Measurements from ENCODE around the gene EPX.

The EPX gene

GRCh38 chr17:58186591-58186990, 5.9 kb upstream of the EPX start:
- no peak for DNase-seq (ENCODE audit: low spot score)

DNA sequence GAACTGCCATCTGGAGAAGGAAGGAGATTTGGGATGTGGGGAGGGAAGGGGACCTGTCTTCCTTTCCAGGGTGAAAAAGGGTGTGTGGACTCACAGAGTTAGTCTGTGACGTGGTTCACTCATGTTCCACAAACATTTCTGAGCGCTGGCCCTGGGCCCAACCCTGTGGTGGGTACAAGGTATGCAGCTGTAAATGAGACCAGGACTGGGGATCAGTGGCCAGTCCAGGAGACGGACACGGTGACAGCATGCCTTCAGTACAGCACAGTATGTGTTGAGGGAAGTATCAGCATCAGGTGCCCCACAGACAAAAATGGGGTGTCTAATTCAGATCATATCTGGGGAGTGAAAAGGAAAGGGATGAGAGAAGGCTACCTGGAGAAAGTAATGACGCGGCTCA, 5.5 kb upstream of the EPX start:
- DNase-seq (ENCODE audit: low spot score), result no peak

DNA sequence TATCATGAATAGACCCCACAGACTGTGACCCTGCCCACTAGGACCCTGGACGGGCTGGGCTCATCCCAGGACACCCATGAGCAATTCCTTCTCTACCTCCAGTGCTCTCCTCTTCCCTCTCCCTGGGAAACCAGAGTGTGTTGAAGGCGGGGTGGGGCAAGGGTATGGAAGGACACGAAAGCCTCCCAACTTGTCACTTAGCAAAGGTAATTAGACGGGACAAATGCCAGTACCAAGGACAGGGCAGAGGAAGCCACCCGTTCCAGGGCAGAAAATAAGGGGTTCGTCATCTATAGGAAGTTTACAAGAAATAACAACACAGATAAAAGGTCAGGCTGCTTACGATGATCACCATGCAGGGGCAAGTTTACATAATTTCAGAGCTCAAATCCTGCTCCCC, 4.9 kb upstream of the EPX start:
- DNase-seq (ENCODE audit: low spot score), result no peak

DNA sequence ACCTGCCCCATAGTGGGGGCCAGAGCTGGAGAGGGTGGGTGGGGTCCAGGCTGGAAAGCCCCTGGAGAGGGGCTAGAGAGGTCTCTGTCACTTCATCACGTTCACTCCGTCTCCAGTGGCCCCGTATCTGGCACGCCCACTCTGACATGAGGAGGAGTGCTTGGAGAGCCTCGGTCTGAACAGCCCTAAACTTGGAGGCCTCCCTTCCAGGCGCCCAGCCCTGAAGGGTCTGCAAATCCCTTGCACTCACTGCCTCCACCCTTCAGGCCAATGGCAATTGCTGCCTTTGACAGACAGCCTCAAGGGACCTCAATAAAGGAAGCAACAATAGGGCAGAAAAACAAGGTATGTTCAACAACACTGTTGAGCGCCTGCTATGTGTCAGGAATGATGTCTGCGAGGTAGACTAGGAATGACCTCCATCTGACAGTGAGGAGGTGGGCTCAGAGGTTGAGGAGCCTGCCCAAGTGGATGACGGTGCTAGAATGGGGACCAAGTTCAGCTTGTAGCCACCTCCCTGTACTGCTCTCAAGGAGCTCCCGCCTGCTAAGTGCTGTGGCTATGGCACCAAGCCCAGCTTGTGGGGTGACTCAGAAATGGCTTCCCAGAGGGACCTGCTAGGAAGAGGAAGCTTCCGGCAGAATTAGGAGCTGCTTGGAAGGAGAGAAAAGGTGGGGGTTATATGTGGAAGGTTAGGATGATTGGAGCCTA, 2.9 kb upstream of the EPX start:
- no peak for DNase-seq (ENCODE audit: low spot score)

GRCh38 chr17:58191241-58191896, 1.2 kb upstream of the EPX start:
- DNase-seq (ENCODE audit: low spot score), result no peak

- no peak for DNase-seq (ENCODE audit: low spot score)
Measured at GRCh38 chr17:58193641-58194255, 1.2 kb downstream of the EPX start.

DNA sequence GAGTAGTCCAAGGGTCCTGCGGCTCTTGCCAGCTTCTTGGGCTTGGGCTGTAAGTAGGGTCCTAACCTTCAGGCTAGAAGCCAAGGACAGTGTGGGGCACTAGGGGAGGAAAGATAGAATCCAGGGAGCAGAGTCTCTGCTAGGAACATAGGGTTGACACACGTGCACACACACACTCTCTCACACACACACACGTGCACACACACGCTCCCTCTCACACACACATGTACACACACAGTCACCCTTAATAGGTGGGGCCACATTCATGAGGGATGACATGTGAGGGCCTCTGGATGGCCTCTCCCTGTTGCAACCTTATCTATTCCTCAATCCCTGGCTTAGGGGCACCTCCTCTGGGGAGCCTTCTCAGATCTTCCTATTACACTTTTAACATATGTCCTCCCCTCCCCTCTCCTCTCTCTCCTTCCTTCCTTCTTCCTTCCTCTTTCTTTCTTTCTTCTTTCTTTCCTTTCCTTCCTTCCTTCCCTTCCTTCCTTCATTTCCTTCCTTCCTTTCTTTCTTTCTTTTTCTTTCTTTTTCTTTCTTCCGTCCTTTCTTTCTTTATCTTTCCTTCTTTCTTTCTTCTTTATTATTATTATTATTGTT, 3.1 kb downstream of the EPX start:
- DNase-seq (ENCODE audit: low spot score), result no peak

GRCh38 chr17:58196610-58197009, 4.1 kb downstream of the EPX start:
- DNase-seq (ENCODE audit: low spot score), result no peak

- no peak for DNase-seq (ENCODE audit: low spot score)
Measured at GRCh38 chr17:58200024-58200633, 7.6 kb downstream of the EPX start.

DNA sequence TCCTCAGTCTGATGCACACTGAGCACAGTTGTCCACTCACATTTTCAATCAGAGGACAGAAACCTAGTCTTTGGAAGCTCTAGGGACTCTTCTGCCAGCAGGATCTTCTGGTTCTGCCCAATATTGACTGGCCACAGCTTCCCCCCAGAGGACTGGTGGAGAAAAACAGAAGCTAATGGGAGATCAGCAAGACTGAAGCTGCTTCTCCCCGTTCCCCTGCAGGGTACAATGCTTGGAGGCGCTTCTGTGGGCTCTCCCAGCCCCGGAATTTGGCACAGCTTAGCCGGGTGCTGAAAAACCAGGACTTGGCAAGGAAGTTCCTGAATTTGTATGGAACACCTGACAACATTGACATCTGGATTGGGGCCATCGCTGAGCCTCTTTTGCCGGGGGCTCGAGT, 10.3 kb downstream of the EPX start:
- no peak for DNase-seq (ENCODE audit: low spot score)

DNA sequence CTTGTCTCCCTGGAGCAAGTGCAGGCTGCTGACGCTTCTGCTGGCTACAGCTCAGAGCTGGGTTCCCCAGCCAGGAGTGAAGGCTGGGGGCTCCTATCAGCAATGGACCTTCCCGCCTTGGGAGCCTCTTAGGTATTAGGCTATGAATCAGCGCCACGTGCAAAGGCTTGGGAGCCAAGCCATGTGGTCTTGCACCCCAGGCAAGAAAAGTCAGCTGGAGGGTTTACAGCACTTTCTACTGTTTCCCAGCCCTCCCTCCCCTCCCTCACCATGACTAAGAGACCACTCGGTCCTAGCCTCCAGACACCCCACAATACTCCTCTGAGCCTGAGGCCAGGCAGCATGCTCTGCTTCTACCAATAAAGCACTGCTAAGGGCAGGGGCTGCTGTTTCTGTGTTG, 12.3 kb downstream of the EPX start:
- no peak for DNase-seq (ENCODE audit: low spot score)

GRCh38 chr17:58205936-58206335, 13.4 kb downstream of the EPX start:
- DNase-seq (ENCODE audit: low spot score), result no peak

DNA sequence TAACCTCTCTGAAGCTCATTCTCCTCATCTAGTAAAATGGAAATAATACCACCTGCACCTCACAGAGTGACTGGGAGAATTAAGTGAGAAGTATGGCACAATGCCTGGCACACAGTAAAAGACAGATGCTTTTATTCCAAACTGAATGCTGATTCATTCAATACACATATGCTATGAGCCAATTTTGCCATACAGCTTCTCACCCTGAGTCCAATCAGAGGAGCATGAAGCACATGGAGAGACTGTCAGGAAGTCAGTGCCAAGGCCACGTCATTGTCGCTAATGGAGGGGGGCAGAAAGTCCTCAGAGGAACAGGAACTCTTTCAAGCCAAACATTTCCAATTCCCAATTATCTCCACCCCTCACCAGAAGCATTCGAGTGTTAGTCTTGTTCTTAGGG, 14.9 kb downstream of the EPX start:
- DNase-seq (ENCODE audit: low spot score), result no peak

GRCh38 chr17:58208344-58208743, 15.8 kb downstream of the EPX start:
- no peak for DNase-seq (ENCODE audit: low spot score)

GRCh38 chr17:58210922-58211321, 18.4 kb downstream of the EPX start:
- DNase-seq (ENCODE audit: low spot score), result no peak

GRCh38 chr17:58215685-58216084, 23.2 kb downstream of the EPX start:
- no peak for DNase-seq (ENCODE audit: low spot score)

- DNase-seq (ENCODE audit: low spot score), result no peak
Measured at GRCh38 chr17:58217766-58218165, 25.2 kb downstream of the EPX start.

DNA sequence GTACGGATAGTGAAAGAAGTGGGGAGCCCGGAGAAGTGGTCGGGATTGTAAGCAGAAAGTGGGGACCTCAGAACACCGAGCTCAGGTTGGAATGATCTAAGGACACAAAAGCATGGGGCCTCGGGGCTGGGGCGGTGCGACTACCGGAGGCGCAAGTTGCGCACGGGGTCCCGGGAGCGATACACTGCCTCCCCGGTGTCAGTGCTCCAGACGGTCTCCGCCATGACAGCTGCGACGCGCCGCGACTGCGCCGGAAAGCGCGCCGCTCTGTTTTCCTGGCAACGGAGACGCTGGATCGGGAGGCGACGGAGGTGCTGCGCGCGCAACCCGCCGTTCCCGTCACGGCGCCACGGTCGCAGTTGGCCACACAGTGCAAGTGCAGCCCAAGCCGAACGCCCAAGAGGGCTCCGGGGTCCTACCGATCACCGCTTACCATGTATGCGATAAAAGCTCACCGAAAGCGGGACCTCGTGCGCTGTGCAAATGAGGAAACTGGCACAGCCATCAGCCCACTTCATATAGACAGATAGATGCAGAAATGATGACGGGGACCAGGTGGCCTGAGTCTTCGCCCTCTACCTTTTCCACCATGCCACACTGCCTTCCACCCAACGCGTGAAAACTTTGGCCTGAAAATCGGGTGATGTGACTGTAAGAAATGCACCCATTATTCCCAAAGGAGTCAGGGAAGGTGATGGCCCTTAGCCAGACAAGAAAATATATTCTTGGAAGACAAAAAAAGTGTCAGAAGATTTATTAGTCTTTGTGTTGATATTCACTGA, 26.7 kb downstream of the EPX start, which contains the start of gene MKS1:
MKS1 (minus strand) TSS at position 249 of the 782 bp plus-strand sequence; CDS start at position 224, 25 bp downstream.
- DNase-seq (ENCODE audit: low spot score), result peak; percentile 91

GRCh38 chr17:58219789-58220183, 27.3 kb downstream of the EPX start:
- DNase-seq (ENCODE audit: low spot score), result no peak

- no peak for DNase-seq (ENCODE audit: low spot score)
Measured at GRCh38 chr17:58224315-58224714, 31.8 kb downstream of the EPX start.

DNA sequence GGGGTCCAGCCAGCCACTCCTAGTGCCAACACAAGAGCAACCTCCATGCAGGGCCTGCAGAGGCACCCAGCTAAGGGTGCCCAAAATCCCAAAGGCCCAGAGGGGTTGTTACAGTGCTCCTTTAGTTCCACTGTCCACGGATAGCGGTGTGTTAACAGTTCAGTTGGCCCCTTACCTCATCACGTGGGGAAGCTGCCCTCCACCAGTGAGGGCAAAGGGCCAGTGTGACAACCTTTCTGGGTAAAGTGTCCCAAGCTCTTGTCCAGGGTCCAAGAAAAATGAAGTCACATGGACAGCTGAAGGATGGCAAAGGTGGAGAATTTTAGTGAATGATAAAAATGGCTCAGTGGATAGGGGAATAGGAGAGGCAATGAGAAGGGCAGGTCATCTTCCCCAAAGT, 35.2 kb downstream of the EPX start:
- no peak for DNase-seq (ENCODE audit: low spot score)

DNA sequence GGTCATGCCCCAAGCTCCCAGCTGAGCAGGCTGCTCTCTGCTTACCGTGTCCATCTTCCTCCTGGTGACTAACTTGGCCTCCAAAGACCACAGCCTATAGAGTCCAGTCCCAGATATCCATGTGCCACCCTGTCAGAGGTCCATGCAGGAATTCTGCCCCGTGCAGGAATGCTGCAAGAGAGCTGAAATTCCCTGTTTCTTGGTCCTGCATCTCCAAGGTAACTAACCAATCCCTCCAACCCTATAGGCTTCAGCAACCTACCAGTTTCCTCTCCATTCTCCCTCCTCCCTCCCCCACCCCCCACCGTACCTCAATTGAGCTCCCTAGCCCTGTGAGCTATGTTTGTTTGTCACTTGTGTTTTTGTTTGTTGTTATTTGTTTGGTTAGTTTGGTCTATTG, 36.2 kb downstream of the EPX start:
- no peak for DNase-seq (ENCODE audit: low spot score)
